Measurements from ENCODE around the gene NAP1L4.
"Not testable (repeated sequence)": the region's sequence is repeated elsewhere in the genome, so short reads cannot be mapped to it uniquely, and the experiment has no call there.

DNA sequence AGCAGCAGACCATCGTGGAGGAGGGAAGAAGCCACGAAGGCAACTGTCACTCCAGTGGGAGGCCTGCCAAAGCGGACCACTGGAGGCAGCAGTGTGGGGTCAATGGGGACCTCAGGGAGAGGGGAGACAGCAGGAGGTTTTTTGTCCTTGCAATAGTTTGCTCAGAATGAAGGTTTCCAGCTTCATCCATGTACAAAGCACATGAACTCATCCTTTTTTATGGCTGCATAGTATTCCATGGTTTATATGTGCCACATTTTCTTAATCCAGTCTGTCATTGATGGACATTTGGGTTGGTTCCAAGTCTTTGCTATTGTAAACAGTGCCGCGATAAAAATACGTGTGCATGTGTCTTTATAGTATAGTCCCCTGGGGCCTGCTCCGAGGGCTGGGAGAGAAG, 86.8 kb downstream of the NAP1L4 start:
- not testable (repeated sequence) for TF ChIP-seq ZNF274 (IDR thresholded peaks at IDR 0.05; ENCODE audit: low read depth, low read length); YY1 (IDR thresholded peaks at IDR 0.05; ENCODE audit: insufficient read depth, insufficient read length); SUZ12 (IDR thresholded peaks at IDR 0.05; ENCODE audit: extremely low read depth, insufficient read depth, insufficient read length)
